SK-N-DZ (cell line): ENCODE measurements around the gene CLEC16A.
A peak's percentile ranks its signal among the peaks of the same experiment; 100 is the strongest.

Source experiments
- DNase-seq: peaks from one replicate; pipeline ENCODE4 v3.0.0-alpha.2; 2015; ENCODE audit warnings: low spot score

CLEC16A gene

DNA sequence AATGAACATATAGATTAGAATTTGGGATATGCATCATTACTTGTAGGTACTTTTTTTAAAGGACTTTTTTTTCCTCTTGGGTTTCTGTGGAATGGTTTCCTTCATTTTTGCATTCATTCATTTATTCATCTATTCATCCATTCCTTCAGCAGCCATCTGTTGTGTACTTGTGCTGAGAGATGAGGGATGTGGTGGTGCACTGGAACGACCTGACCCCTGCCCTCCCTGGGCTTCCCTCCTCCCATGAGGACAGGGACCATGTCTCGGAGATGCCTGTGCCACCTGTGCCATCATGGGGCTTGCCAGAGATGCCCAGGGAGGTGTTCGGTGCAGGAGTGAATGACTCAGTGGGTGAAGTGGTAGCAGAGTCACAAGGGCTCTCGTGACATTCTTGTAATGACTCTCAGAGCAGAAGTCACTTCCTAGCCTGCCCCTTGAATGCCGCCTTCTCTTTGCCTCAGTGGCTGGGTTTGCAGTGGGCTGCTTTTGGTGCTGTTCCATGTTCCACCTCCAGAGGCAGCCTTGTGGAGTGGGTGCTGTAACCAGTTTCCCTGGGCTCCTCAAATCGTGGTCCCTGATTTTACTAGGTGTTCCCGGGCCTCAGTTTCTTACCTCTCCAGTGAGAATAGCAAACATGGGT, 43.9 kb downstream of the CLEC16A start:
- no peak for DNase-seq

DNA sequence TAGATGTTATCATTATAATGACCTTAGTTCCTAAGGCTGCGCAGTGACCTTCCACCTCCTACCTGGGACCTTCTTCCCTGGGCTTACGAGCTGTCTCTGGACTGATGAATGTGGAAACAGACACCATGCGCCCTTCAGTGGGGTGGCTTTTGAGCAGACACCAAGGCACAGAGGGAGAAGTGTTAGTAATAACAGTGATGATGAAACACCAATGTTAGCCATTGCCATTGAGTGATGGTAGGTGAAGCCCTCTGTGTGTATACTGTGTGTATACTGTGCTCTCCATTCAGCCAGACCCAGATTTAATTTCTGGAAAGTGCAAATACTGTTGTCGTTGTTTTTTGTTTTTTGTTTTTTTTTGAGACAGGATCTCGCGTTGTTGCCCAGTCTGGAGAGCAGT, 44.5 kb downstream of the CLEC16A start:
- DNase-seq = no peak

DNA sequence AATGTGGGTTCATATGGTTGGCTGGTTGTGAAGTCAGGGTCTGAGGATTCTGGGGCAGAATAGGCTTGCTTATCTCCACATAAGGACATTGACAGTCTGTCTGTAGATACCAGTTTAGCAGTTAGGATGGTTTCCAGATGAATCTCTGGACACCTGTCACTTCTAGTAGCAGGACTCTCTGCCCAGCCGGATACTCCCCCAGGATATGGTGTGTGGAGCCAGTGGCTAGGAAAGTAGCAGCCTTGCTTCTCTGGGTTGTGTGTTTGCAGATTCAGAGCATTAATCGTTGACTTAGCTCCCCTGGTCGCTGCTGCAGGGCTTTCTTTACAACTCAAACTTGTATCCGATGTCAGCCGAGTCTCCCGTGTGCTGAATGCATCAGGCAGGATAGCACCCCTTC, 45.2 kb downstream of the CLEC16A start:
- peak; percentile 59 for DNase-seq

DNA sequence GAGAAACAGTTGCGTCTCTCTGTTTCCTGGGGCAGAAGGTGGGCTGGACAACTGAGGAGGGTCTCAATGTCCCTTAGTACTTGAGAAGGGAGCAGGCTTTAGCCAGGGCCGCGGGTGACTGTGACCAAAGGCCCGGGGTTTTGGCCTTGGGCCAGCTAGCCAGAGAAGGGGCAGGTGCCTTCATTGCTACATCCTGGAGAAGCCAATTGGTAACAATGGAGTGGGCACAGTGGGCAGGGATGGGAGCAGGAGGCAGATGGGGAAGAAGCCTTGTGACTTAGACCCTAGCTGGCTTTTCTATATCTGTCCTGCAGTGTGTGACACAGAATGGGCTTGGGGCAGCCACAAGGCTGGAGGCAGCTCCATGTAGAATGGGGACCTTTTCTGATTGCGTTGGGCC, 46.0 kb downstream of the CLEC16A start:
- no peak for DNase-seq

DNA sequence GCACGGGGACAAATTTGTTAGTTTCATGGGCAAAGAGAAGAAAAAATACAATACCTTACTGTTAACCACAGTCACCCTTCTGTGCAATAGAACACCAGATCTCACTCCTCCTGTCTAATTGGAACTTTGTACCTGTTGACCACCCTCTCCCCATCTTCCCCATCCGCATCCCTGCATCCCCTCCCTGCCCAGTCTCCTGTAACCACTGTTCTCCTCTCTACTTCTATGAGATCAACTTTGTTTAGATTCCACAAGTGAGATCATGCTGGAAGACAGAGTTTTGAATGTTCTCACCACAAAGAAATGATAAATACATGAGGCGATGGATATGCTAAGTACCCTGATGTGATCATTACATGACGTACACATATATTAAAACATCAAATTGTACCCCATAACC, 47.7 kb downstream of the CLEC16A start:
- no peak for DNase-seq

DNA sequence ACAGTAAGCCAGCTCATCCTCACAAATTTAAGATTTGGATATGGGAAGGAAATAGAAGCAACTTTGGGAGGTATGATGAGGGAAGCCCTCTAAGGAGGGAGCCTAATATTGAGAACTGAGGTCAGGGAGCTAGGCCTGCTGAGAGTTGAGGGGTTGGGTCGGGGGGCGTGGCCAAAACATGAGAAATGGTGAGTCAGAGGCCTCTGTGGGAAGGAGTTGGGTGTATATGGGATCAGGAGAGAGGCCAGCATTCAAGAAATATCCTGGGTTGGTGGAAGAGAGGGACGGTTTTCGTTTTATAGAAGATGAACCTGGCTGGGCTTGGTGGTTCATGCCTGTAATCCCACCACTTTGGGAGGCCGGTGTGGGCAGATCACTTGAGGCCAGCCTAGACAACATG, 48.4 kb downstream of the CLEC16A start:
- DNase-seq = no peak

DNA sequence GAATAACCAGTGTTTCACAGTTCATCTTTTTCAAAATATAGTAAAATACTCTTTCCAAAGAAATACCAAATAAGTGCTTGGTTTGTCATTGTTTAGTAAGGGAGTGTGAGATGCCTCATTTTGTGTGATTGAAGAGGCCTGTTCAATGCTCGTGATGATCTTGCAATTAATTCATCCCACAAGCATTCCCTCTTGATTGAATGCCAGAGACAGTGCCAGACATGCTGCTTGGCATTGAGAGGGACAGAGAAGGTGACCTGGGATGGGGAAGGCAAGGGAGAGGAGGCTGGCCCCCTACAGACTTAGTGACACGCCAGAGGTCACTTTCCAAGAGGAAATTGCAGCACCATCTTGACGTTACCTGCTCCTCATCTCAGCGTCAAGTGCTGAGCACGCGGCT, 49.3 kb downstream of the CLEC16A start:
- no peak for DNase-seq

DNA sequence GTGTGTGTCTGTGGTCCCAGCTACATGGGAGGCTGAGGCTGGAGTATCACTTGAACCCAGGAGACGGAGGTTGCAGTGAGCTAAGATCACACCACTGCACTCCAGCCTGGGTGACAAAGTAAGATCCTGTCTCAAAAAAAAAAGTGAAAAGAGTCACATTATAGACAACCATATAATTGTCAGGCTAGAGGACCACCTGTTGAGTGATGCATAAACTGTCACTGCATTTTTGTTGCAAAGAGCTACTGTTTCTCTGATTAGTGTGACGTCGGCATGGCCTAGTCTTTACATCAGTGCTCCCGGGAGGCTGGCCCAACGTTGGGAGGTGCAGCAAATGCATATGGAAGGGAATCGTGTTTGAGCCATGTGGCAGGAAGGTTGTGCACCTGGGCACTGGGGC, 50.2 kb downstream of the CLEC16A start:
- no peak for DNase-seq

DNA sequence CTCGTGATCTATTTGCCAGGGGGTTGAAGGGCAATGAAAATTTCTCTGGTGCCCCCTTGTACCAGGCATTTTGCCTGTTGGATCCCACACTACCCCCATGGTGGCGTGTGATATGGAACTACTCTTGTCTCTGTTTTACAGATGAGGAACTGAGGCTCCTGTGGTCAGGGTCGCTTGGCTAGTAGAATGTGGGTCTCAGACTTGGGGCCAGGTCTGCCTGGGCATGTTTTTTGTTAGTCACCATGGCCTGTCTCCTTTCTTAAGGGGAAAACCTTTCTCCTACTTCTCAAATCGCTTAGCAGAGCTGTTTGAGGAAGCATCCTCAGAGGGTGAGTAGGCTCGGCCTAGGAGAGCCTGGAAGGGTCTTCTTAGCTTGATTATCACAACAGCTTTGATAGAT, 51.2 kb downstream of the CLEC16A start:
- DNase-seq = no peak

DNA sequence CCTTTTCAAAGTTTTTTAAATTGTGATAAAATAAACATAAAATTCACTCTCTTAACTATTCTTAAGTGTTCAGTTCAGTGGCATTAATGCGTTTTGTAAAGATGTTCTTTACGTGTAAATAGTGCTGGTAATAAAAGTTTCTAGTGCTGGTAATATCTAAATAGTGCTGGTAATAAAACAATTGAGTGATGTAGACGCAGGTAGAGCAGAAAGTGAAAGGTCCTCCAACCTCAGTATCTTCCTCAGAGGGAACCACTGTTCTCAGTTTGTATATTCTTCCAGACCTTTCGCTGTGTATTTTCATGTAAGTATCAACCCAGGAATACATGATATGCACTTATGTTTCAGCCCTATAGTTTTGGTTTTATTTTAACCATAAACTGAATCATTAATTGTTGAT, 53.1 kb downstream of the CLEC16A start:
- DNase-seq = no peak

DNA sequence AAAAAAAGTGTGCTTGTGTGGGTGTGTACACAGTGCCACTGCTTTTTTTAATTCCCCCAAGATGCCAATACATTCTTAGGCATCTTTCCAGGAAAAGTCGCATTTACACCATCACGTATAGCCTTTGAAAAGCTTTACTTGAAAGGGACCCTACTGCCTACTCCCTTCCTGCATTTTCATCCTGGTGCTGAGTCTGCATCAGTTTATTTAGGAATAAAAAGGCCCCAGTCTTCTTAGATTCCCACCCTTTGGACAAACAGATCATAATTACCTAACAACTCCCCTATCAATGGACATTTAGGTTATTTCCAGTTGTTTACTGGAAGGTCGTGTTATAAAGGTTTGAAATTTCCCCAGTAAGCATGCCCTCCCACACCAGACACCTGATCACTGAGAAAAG, 54.9 kb downstream of the CLEC16A start:
- no peak for DNase-seq

DNA sequence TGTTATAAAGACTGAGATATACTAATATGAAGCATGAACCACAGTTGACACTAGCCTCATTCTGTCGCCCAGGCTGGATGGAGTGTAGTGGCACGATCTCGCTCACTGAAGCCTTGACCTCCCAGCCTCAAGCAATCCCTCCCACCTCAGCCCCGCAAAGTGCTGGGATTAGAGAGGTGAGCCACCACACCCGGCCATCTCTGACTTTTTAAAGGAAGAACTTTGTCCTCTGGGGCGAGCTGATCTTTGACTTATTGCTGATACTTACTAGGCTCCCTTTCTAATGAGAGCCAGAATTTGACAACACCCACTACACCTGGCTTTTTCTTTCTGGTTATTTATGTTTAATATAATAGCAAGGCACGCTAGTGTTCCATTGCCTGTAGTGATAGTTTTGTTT, 57.2 kb downstream of the CLEC16A start:
- DNase-seq = no peak

DNA sequence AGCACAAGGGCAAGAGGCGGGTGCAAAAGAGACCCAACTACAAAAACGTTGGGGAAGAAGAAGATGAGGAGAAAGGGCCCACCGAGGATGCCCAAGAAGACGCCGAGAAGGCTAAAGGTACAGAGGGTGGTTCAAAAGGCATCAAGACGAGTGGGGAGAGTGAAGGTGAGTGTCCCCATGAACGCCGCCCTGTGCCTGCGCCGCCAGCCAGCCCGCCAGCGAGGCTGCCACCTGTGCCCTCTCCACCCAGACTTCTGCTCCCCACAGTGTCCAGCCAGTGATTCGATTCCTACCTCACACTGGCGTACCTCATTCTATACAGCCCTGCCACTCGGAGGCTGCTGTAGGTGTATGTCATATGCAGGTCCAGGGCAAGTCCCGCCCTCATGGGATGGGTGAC, 58.8 kb downstream of the CLEC16A start:
- DNase-seq = no peak

DNA sequence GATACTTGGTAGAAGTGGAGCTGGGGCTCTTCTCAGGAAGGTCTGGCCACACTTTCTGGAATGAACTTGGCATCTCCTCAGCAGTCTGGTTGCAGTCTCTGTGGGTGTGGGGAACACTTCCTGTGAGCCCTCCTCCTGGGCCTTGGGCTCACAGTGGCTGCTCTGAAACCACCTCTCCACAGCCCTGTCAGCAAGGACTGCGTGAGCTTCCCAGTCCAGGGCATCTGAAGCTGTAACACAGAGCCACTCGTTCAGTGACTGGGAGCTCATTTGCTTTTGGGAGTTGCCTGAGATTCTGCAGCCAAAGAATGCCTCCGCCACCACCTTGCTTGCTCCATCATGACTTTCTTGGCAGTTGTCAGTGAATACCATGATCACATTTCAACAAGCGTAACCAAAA, 60.0 kb downstream of the CLEC16A start:
- DNase-seq = no peak

DNA sequence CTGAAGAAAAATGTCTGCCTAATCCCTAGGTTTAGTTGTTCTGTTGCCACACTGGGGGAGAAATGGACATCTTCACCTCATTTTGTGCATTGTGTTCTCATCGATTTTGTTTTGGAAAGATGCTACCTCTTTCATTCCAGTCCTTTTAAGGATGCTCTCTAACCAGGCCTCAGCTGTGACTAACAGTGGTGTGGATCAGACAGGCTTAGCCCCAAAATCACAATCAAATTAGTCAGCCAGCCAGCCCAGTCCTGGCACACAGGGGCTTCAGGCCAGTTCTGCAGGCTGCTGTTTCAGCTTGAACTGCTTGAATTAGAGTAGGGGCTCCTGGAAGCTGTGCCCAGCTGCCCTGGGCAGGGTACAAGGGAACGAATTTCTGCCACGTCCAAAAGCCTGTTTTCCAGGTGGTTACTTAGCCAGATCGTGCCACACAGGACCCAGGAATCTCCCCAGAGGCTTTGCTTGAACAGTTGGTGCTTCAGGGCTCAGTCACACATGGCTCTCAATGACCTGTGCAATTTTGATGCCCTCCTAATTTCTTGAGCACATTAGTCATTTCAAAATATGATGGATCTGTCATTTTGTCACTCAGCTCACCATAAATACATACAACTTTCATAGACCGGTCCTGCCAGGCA, 60.7 kb downstream of the CLEC16A start:
- DNase-seq = no peak

DNA sequence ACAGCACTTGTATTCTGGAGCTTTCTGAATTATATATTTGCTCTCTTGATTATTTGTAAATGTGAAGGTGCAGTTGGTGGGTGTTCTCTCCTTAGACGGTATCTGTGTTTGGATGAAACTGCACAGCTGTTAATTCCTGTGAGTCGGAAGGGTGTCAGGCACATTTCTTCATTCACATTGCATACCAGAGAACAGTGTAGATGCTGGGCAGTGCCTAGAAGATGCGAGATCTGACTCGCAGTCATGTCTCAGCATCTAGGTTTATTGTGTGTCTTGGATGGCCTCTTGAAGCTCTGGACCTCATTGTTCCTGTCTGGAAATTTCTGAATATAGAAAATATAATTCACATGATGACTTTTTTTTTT, 61.2 kb downstream of the CLEC16A start:
- DNase-seq = no peak

DNA sequence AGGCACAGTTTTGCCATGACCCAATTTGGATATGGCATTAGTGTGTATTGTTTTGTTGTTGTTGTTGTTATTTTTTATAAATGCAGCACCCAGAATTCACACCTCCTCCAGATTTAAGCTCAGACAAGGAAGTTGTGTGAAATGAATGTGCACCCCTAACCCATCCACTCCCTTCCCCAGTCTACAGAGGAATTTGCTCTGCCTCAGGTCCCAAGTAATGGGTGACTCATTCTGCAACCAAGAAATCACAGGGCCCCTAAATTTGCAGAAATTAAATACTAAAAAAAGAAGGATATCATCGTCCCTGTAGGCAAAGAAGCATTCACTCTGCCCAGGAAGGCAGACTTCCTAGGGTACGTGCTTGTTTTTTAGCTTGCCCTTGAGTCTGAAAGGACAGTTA, 62.3 kb downstream of the CLEC16A start:
- no peak for DNase-seq

DNA sequence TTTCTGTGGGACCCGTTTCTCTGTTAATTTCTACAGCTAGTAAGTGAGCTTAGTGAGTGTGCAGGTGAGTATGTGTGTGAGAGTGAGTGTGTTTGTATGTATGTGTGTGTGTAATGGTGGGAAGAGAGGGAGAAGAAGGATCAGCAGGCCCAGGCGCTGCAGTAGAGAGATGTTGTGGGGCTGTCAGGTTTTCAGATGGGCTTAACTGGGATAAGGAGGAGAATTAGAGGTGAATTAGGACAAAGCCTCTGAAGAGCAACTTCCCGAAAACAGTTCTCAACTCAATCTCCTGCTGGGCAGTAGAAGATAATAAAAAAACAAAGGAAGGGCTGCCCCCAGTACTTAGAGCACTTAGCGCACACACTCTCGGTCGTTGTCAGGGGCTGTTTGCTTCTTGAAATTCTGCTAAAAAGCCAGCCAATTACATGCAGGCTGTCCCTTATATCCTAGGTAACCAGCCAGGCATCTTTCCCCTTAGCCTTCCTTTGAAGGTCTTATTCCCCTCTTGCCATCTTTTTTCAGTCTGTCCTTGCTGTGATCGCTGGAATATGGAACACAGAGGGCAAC, 63.4 kb downstream of the CLEC16A start:
- DNase-seq = no peak

DNA sequence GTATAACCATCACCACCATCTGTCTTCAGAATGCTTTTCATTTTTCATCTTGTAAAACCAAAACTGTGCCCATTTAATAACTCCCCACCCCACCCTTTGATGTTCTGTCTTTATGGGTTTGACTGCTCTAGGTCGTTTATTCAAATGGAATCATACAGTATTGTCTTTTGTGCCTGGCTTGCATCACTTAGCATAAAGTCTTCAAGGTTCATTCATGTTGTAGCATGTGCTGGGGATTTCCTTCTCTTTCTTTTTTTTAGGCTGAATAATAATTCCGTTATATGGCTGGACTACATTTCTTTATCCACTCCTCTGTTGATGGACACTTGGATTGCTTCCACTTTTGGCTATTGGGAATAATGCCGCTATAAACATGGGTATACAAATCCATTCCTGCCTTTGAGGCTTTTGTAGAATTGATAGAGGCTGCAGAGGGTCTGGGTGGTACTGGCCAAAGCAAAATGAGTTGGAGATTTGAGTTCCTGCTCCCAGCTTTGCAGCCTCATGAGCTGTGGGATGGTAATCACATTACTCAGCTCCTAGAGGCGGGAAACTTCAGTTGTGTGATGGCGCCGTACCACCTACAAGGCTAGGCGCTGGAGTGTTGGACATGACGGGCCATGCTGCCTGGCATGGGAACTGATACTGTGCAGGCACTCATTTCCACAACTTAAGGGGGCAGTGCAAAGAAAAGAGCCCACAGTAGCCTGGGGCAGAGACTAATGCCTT, 64.8 kb downstream of the CLEC16A start:
- no peak for DNase-seq

DNA sequence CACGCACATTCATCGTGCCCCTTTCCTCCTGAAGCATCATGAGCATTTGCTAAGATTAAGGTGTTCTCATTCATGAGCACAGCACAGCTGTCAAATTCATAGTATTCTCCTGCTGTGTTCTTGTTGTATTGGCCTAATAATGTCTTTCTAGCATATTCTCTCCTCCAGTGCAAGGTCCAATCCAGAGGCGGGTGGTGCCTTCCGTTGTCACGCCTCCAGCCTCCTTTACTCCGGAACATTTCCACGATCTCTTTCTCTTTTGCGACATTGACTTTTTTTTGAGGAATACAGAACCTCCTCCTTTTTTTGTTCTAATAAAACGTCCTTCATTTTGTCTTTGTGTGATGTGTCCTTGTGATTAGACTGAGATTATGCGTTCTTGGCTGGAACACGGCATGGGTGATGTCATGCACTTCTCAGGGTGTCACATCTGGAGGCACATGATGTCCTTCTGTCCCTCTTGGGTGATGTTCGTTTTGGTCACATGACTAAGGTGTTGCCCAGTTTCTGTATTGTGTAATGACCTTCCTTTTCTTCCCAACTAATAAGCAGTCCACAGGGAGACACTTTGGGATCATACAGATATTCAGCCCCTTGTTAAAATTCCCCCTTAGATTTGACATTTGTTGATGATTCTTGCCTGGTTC, 66.3 kb downstream of the CLEC16A start:
- no peak for DNase-seq

DNA sequence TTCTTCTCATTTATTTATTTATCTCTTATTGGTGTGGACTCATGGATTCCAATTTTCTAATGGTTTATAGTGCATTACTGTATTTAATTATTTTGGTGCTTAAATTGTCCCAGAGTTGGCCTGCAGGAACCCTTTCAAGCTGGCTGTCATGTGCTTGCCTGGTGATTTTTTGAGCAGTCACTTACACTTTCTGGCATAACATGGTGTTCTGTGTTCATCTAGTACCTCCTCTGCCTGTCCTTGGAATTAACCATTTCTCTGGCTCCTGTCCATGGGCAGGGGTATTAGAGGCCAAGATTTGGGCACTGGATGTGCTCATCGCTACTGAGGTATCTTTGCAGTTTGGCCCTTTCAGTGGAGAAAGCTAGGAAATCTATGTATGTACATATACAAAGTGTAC, 67.0 kb downstream of the CLEC16A start:
- no peak for DNase-seq

DNA sequence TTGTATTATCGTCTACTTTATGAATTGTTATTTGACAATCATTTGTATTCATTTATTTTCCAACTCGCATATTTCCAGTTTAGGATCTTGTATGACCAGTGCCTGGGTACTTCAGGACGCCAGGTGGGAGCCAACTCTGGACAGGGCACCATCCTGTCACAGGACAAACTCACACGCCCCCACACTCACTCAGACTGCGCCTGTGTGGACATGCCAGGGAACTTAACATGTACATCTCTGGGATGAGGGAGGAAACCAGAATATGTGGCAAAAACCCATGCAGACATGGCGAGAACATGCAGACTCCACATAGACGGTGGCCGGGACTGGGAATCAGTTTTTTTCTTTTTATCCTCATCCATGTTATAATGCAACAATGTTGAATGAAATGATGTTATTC, 68.5 kb downstream of the CLEC16A start:
- DNase-seq = no peak
